ENCODE results near the gene LRMDA.

GRCh38 chr10:76191336-76191735, 759.9 kb downstream of the LRMDA start:
- TF ChIP-seq POLR2AphosphoS5 (IDR thresholded peaks at IDR 0.05): no peak
- no peak for TF ChIP-seq CTCF (IDR thresholded peaks at IDR 0.05)
